ENCODE data around the gene VAT1L. TPM values are rescaled to one million over a fixed set of nuclear protein-coding genes. Genes with fewer than 3 reads are reported as not detected.

VAT1L gene
- total and polyA plus RNA-seq, 2 donors (not counting 3 experiments of a cell fraction or from before 2014, with no cell fraction given): 0.46 to 1.5 TPM

GRCh38 chr16:77995843-77996455, 207.6 kb downstream of the VAT1L start:
- H3K79me2 ChIP-seq (ENCODE audit: control insufficient read depth, insufficient read depth, low read length): no peaks in the 10 kb centered on the region
- no peaks in the 10 kb centered on the region for H3K36me3 ChIP-seq (ENCODE audit: control insufficient read depth in 2 of 2, extremely low read depth in 1 of 2, insufficient read depth in 2 of 2, low read length in 2 of 2)
- DNase-seq (ENCODE audit: low read depth, low spot score): no peak
- TF ChIP-seq MYC (IDR thresholded peaks at IDR 0.05; ENCODE audit: low read depth, low read length) (no peak), POLR2AphosphoS5 (IDR thresholded peaks at IDR 0.05; ENCODE audit: insufficient read depth, low read depth, low read length) (no peak), JUN (IDR thresholded peaks at IDR 0.05; ENCODE audit: borderline replicate concordance, insufficient read depth, insufficient read length, low read depth) (no peak), FOS (IDR thresholded peaks at IDR 0.05; ENCODE audit: borderline replicate concordance, insufficient read depth, low read length) (no peak), EZH2 (IDR thresholded peaks at IDR 0.05; ENCODE audit: borderline replicate concordance, low read depth, low read length, severe bottlenecking) (no peak), MAX (IDR thresholded peaks at IDR 0.05; ENCODE audit: insufficient read depth, insufficient read length) (no peak)
- H3K9ac ChIP-seq (replicated peaks; ENCODE audit: extremely low read depth, insufficient read depth, low read length): no peak overlapping the region
- H3K27me3 ChIP-seq (ENCODE audit: control insufficient read depth in 2 of 2, insufficient read depth in 2 of 2, low read length in 2 of 2): no peaks in the 10 kb centered on the region
- ChIA-PET POLR2A (no interaction called here), CTCF (no interaction called here)
- H3K4me2 ChIP-seq (ENCODE audit: insufficient read depth, low read length): no peak overlapping the region
- no peak overlapping the region for H2AFZ ChIP-seq (ENCODE audit: low read depth, low read length)
- dilution Hi-C loops (cut with MboI; ENCODE audit: extremely low pct_ligation_motif_present, low sequenced_read_pairs) (no loop called here), intact Hi-C loops (cut with micrococcal nuclease) (no loop called here)
- no peaks in the 10 kb centered on the region for H3K9me1 ChIP-seq (replicated peaks; ENCODE audit: control insufficient read depth, extremely low read depth, insufficient read depth, low read length)
- no peaks in the 10 kb centered on the region for H4K20me1 ChIP-seq (replicated peaks; ENCODE audit: control insufficient read depth, extremely low read depth, insufficient read depth, low read length)
- no peaks in the 10 kb centered on the region for H3K9me3 ChIP-seq (replicated peaks; ENCODE audit: control insufficient read depth, insufficient read depth, low read length)
- no TSS peak for BruUV-seq (replicated peaks)
- no peak overlapping the region for H3K27ac ChIP-seq (ENCODE audit: insufficient read depth, low read depth, low read length)
- FAIRE-seq: no peak
- H3K4me3 ChIP-seq (replicated peaks in 1 of 3; ENCODE audit: insufficient read depth in 1 of 3, low read depth in 1 of 3, low read length in 3 of 3): no peak overlapping the region
- H3K4me1 ChIP-seq (ENCODE audit: control insufficient read depth, extremely low read depth, insufficient read depth, low read length): no peaks in the 10 kb centered on the region

- no peak overlapping the region for H3K9ac ChIP-seq (replicated peaks; ENCODE audit: extremely low read depth, insufficient read depth, low read length)
- no peaks in the 10 kb centered on the region for H3K9me3 ChIP-seq (replicated peaks; ENCODE audit: control insufficient read depth, insufficient read depth, low read length)
- dilution Hi-C loops (cut with MboI; ENCODE audit: extremely low pct_ligation_motif_present, low sequenced_read_pairs): no loop called here
- no peaks in the 10 kb centered on the region for H3K9me1 ChIP-seq (replicated peaks; ENCODE audit: control insufficient read depth, extremely low read depth, insufficient read depth, low read length)
- H4K20me1 ChIP-seq (replicated peaks; ENCODE audit: control insufficient read depth, extremely low read depth, insufficient read depth, low read length): no peaks in the 10 kb centered on the region
- no peaks in the 10 kb centered on the region for H3K4me1 ChIP-seq (ENCODE audit: control insufficient read depth, extremely low read depth, insufficient read depth, low read length)
- no peaks in the 10 kb centered on the region for H3K27me3 ChIP-seq (ENCODE audit: control insufficient read depth in 2 of 2, insufficient read depth in 2 of 2, low read length in 2 of 2)
- no peak overlapping the region for H3K27ac ChIP-seq (ENCODE audit: insufficient read depth, low read depth, low read length)
- ChIA-PET POLR2A (no interaction called here), CTCF (no interaction called here)
- H3K79me2 ChIP-seq (ENCODE audit: control insufficient read depth, insufficient read depth, low read length): no peaks in the 10 kb centered on the region
- no peaks in the 10 kb centered on the region for H3K36me3 ChIP-seq (ENCODE audit: control insufficient read depth in 2 of 2, extremely low read depth in 1 of 2, insufficient read depth in 2 of 2, low read length in 2 of 2)
- no peak for TF ChIP-seq GATA2 (IDR thresholded peaks at IDR 0.05; ENCODE audit: insufficient read depth, insufficient read length, low read depth, low read length)
- BruUV-seq (replicated peaks): no TSS peak
- FAIRE-seq (no peak), DNase-seq (ENCODE audit: low read depth, low spot score) (no peak)
- no peak overlapping the region for H3K4me2 ChIP-seq (ENCODE audit: insufficient read depth, low read length)
- no peak overlapping the region for H3K4me3 ChIP-seq (replicated peaks in 1 of 3; ENCODE audit: insufficient read depth in 1 of 3, low read depth in 1 of 3, low read length in 3 of 3)
- no peak overlapping the region for H2AFZ ChIP-seq (ENCODE audit: low read depth, low read length)
- intact Hi-C loops (cut with micrococcal nuclease): no loop called here
Observed at GRCh38 chr16:77998350-77999023, 210.1 kb downstream of the VAT1L start.
